ENCODE results near the gene TNFRSF1A. TPM values are rescaled to one million over a fixed set of nuclear protein-coding genes. Genes with fewer than 3 reads are reported as not detected.

Gene TNFRSF1A
- total and polyA plus RNA-seq, 5 donors from 2014 or later: 25.6 to 39.5 (median 34.0) TPM

DNA sequence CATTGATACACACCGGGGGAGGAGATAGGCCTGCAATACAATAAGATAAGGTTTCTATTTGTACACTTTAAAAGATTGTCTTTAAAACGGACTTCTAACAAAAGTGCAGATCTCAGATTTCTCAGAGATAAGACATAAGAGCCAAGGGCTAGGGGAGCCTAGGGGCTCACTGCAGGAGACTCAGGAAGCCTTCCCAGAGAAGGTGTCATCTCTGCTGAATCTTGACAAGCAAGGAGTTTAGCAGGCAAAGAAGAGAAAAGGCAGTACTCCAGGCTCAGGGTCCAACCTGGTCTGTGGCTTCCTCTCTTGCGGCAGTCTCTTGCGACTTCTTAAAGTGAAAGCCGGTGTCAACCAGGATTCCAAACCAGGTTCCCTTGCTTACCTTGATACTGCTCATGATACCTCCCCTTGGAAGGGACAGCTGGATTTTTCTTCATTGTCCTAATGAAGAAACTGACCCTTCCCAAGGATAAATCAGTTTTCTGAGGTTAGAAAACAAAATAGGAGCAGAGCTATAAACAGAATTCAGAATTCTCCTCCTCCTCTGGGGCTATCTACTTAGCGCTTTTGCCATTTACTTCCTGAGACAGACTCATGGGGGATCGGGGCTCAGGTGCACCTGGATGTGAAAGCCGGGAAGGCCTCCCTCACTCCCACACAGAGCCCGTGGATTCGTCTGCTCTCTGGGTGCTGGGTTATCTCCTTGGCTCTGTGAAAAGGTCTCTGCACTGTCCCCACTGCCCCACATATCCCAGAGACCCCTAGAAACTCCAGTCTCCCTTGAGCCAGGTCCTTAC, 35.2 kb upstream of the TNFRSF1A start:
- H3K4me3 ChIP-seq (ENCODE audit: low read depth, low read length): no peak overlapping the region
- no peak for ATAC-seq (ENCODE audit: low read depth in 2 of 2)
- H3K9me3 ChIP-seq (ENCODE audit: control insufficient read depth in 2 of 2, low read length in 2 of 2): no peaks in the 10 kb centered on the region
- Mint-ChIP-seq H3K4me3 (peak overlapping the region in 1 of 4 donors; percentile 35), H3K27me3 (peaks cover 19% of the 10 kb centered on the region), H3K4me1 (peaks cover 0 to 24% (median 12%) of the 10 kb centered on the region in 4 donors), H3K36me3 (no peaks in the 10 kb centered on the region), H3K9me3 (peaks cover 0 to 2% (median 0%) of the 10 kb centered on the region in 7 donors), H3K27ac (peak overlapping the region in 1 of 3 donors; percentile 71)
- peaks cover 3% of the 10 kb centered on the region for H3K27me3 ChIP-seq (ENCODE audit: control insufficient read depth, insufficient read depth, low read length)
- H3K27ac ChIP-seq (ENCODE audit: insufficient read depth, low read length, poor library complexity, severe bottlenecking): no peak overlapping the region
- DNase-seq: no peak
- no peaks in the 10 kb centered on the region for H3K4me1 ChIP-seq (ENCODE audit: control insufficient read depth, insufficient read depth, low read length, poor library complexity, severe bottlenecking)
- no peaks in the 10 kb centered on the region for H3K36me3 ChIP-seq (ENCODE audit: control insufficient read depth, insufficient read depth, low read length)

DNA sequence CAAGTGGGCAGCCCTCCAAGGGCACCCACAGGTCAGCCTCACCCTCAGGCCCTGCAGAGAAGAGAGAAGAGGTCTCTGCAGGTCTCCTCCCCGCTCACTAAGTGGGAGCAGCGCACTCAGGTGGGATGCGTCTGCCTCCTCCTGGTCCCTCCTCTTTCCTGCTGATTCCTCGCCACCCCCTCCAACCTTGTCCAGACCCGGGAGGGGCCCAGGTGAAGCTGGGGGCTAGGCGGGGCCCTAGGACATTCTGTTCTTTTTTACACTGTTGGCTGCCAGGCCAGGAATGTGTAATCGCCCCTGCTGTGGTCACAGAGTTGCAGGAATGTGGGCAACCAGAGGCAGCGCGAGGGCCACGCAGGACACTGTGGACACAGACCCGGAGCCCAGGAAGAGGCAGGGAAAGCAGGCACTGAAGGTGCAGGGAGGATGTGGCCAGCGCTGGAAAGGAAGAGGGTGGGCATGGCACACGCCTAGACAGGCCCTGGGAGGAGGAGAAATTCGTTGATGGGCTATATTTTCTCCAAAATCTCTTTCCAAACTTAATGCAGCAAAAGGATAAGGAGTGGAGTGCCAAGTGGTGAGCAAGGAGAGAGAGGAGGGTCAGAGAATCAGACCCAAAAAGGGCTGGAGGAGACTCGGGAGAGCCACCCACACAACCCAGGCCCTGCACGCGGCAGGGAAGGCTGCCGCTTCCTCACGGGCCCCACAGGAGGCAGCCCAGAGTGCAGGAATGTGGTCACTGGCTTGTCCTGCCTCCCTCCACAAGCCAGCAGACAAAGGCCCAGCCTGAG, 34.4 kb upstream of the TNFRSF1A start:
- no peaks in the 10 kb centered on the region for H3K4me1 ChIP-seq (ENCODE audit: control insufficient read depth, insufficient read depth, low read length, poor library complexity, severe bottlenecking)

DNA sequence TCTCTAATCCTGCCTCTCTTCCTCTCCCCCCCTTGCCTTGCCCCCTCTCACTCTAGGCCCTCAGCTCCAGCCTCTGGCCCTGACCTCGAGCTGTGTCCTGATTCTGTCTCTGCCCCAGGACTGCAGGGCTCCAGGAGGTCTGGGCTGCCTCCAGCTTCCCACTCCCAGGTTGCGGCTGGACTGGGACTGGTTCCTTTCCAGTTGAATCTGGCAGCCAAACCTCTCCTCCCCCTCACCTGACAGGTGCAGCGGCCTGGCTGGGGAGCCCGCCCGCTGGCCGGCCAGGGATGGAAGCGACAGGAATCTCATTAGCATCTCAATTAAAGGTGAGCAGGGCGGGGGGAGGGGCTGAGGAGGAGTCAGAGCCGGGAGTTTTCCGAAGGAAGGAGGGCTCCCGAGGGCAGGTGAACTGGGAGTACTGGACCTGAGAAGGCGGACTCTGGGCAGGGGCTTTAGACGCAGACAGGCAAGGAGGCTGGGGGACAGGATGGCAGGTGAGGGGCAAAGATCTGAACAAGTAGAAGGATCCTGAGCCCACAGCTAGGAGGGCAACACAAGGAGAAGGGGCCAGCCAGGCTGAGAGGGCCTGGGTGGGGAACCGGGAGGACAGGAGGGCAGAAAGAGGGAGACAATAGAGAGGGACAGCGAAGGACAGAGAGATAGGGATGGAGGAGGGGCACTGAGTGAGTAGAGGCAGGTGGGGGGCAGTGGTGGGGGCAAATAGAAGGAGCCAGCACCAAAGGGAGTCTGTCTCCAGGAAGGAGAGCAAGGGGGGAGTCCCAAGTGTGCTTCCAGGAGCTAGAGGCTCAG, 33.6 kb upstream of the TNFRSF1A start, which contains the start of gene SCNN1A:
Gene SCNN1A (minus strand): TSS at position 295 of the 810 bp plus-strand sequence. CDS start 780 bp downstream, outside the sequence.
- Histone ChIP-seq H3K4me1 (ENCODE audit: control insufficient read depth, insufficient read depth, low read length, poor library complexity, severe bottlenecking) (no peaks in the 10 kb centered on the region), H3K9me3 (ENCODE audit: control insufficient read depth in 2 of 2, low read length in 2 of 2) (no peaks in the 10 kb centered on the region), H3K27ac (ENCODE audit: insufficient read depth, low read length, poor library complexity, severe bottlenecking) (no peak within 1 kb of the TSS), H3K36me3 (ENCODE audit: control insufficient read depth, insufficient read depth, low read length) (no peaks in the 10 kb centered on the region), H3K4me3 (ENCODE audit: low read depth, low read length) (no peak within 1 kb of the TSS), H3K27me3 (ENCODE audit: control insufficient read depth, insufficient read depth, low read length) (no peaks in the 10 kb centered on the region)
- no peaks in the 10 kb centered on the region for H3K9me3 Mint-ChIP-seq
- H3K27ac Mint-ChIP-seq: peak within 1 kb of the TSS; percentile 48 to 84 (median 71)
- H3K36me3 Mint-ChIP-seq: no peaks in the 10 kb centered on the region
- ATAC-seq (ENCODE audit: low read depth in 2 of 2): no peak
- H3K4me3 Mint-ChIP-seq: no peak within 1 kb of the TSS
- DNase-seq: no peak
- H3K4me1 Mint-ChIP-seq: peaks cover 0 to 24% (median 12%) of the 10 kb centered on the region in 4 donors
- H3K27me3 Mint-ChIP-seq: peaks cover 13% of the 10 kb centered on the region

More for the DNA sequence above, 34.4 kb upstream of the TNFRSF1A start:
- H3K9me3 Mint-ChIP-seq: peaks cover 0 to 2% (median 0%) of the 10 kb centered on the region in 7 donors
- peak overlapping the region in 1 of 4 donors; percentile 13 for H3K4me3 Mint-ChIP-seq
- H3K27ac ChIP-seq (ENCODE audit: insufficient read depth, low read length, poor library complexity, severe bottlenecking): no peak overlapping the region
- no peaks in the 10 kb centered on the region for H3K9me3 ChIP-seq (ENCODE audit: control insufficient read depth in 2 of 2, low read length in 2 of 2)
- no peak for ATAC-seq (ENCODE audit: low read depth in 2 of 2)
- peaks cover 0 to 24% (median 12%) of the 10 kb centered on the region in 4 donors for H3K4me1 Mint-ChIP-seq
- no peaks in the 10 kb centered on the region for H3K36me3 ChIP-seq (ENCODE audit: control insufficient read depth, insufficient read depth, low read length)
- H3K36me3 Mint-ChIP-seq: no peaks in the 10 kb centered on the region
- no peak overlapping the region for H3K4me3 ChIP-seq (ENCODE audit: low read depth, low read length)
- H3K27me3 ChIP-seq (ENCODE audit: control insufficient read depth, insufficient read depth, low read length): peaks cover 2% of the 10 kb centered on the region
- H3K27ac Mint-ChIP-seq: peak overlapping the region in 2 of 3 donors; percentile 71 to 84
- H3K27me3 Mint-ChIP-seq: peaks cover 13% of the 10 kb centered on the region
- DNase-seq: no peak

DNA sequence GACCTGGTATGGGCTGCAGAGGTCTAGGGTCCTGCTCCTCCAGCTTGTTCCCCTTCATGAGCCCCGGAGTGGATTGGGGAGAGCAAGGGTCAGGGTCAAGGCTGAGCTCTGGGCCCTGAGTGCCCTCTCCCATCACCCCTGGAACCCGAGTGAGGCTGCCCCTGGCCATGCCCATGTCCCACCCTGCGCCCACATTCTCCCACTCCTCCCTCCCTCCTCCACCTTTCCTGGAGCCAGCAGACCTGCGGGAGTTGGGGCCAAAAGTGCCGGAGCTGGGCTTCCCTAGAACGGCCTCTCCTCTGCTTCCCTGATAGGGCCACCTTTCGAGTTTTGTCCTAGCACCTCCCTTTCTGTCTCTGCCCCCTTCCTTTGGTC, 32.9 kb upstream of the TNFRSF1A start:
- Histone ChIP-seq H3K9me3 (ENCODE audit: control insufficient read depth in 2 of 2, low read length in 2 of 2) (no peaks in the 10 kb centered on the region), H3K27ac (ENCODE audit: insufficient read depth, low read length, poor library complexity, severe bottlenecking) (no peak overlapping the region), H3K4me1 (ENCODE audit: control insufficient read depth, insufficient read depth, low read length, poor library complexity, severe bottlenecking) (no peaks in the 10 kb centered on the region), H3K27me3 (ENCODE audit: control insufficient read depth, insufficient read depth, low read length) (no peaks in the 10 kb centered on the region), H3K36me3 (ENCODE audit: control insufficient read depth, insufficient read depth, low read length) (no peaks in the 10 kb centered on the region), H3K4me3 (ENCODE audit: low read depth, low read length) (no peak overlapping the region)
- Mint-ChIP-seq H3K27ac (peak overlapping the region in 1 of 3 donors; percentile 48), H3K9me3 (no peaks in the 10 kb centered on the region), H3K27me3 (peaks cover 7% of the 10 kb centered on the region), H3K4me3 (no peak overlapping the region), H3K4me1 (peaks cover 0 to 24% (median 12%) of the 10 kb centered on the region in 4 donors), H3K36me3 (no peaks in the 10 kb centered on the region)
- ATAC-seq (ENCODE audit: low read depth in 2 of 2): no peak
- DNase-seq: no peak

DNA sequence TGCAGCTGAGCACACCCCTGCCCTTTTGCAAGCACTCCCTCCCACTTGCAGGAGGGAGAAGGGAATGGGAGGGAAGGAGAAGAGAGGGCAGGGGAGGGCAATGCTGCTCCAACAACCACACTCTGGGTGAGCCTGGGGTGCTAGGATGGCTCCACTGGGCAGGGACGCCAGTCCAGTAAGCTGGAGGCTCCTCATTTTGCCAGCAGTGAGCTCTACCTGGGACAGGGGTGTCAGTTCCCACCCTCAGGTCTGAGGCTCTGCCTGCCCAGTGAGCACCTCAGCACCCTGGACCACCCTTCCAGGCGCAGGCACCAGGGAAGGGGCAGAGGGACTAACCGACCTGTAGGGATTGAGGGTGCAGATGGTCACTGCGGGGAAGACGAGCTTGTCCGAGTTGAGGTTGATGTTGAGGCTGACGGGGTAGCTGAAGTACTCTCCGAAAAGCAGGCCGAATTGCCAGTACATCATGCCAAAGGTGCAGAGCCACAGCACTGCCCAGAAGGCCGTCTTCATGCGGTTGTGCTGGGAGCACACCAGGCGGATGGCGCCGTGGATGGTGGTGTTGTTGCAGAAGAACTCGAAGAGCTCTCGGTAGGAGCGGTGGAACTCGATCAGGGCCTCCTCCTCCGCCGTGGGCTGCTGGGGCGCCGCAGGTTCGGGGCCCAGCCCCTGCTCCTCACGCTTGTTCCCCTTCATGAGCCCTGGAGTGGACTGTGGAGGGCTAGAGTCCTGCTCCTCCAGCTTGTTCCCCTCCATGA, 32.3 kb upstream of the TNFRSF1A start:
- no peak overlapping the region for H3K27ac Mint-ChIP-seq
- no peak for ATAC-seq (ENCODE audit: low read depth in 2 of 2)

DNA sequence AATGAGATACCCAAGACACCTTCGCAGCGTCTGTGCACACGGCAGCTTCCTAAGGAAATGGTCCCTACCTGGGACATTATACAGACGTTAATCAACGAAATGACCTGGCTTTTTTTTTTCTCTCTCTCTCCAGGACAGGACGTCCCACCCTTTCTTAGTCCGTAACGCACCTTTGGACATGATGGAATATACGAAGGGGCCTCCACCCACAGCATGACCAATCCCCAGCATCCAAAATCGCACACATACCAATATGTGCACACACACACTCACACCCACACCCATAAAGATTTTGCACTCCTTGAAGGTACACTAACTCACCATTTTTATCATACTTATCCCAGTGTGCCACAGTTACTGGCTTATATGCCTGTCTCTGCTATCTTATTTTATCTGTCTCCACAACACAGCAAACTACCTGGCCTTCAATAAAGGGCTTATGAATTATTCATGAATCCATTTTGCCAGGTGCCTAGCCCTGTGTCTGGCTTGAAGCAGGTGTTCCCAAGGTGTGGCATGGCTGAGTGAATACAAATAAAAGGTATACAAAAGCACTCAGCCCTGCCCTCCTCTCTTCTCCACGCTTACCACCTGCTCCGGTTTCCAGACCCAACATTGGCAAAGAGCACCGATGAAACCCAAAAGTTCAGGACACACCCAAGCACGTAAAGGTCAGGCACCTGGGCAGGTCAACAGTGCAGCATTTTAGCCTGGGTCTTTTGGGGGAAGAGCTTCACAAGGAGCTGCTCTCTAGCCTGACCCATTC, 31.3 kb upstream of the TNFRSF1A start:
- Mint-ChIP-seq H3K27ac (no peak overlapping the region), H3K27me3 (peaks cover 7% of the 10 kb centered on the region), H3K4me1 (peaks cover 0 to 24% (median 13%) of the 10 kb centered on the region in 4 donors), H3K9me3 (no peaks in the 10 kb centered on the region), H3K36me3 (no peaks in the 10 kb centered on the region), H3K4me3 (no peak overlapping the region)
- Histone ChIP-seq H3K9me3 (ENCODE audit: control insufficient read depth in 2 of 2, low read length in 2 of 2) (no peaks in the 10 kb centered on the region), H3K4me3 (ENCODE audit: low read depth, low read length) (no peak overlapping the region), H3K36me3 (ENCODE audit: control insufficient read depth, insufficient read depth, low read length) (no peaks in the 10 kb centered on the region), H3K27ac (ENCODE audit: insufficient read depth, low read length, poor library complexity, severe bottlenecking) (no peak overlapping the region), H3K4me1 (ENCODE audit: control insufficient read depth, insufficient read depth, low read length, poor library complexity, severe bottlenecking) (peaks cover 1% of the 10 kb centered on the region), H3K27me3 (ENCODE audit: control insufficient read depth, insufficient read depth, low read length) (no peaks in the 10 kb centered on the region)
- no peak for DNase-seq
- ATAC-seq (ENCODE audit: low read depth in 2 of 2): no peak

More for the DNA sequence above, 32.3 kb upstream of the TNFRSF1A start:
- no peak overlapping the region for H3K4me3 ChIP-seq (ENCODE audit: low read depth, low read length)
- H3K27ac ChIP-seq (ENCODE audit: insufficient read depth, low read length, poor library complexity, severe bottlenecking): no peak overlapping the region
- no peaks in the 10 kb centered on the region for H3K4me1 ChIP-seq (ENCODE audit: control insufficient read depth, insufficient read depth, low read length, poor library complexity, severe bottlenecking)
- Mint-ChIP-seq H3K9me3 (no peaks in the 10 kb centered on the region), H3K27me3 (peaks cover 7% of the 10 kb centered on the region), H3K4me1 (peaks cover 0 to 24% (median 12%) of the 10 kb centered on the region in 4 donors), H3K36me3 (no peaks in the 10 kb centered on the region), H3K4me3 (no peak overlapping the region)
- no peaks in the 10 kb centered on the region for H3K9me3 ChIP-seq (ENCODE audit: control insufficient read depth in 2 of 2, low read length in 2 of 2)
- no peaks in the 10 kb centered on the region for H3K36me3 ChIP-seq (ENCODE audit: control insufficient read depth, insufficient read depth, low read length)
- no peaks in the 10 kb centered on the region for H3K27me3 ChIP-seq (ENCODE audit: control insufficient read depth, insufficient read depth, low read length)
- no peak for DNase-seq

Measured in CD4-positive, CD25-positive, alpha-beta regulatory T cell (primary cell).